SK-N-SH (cell line): ENCODE results near the gene RIOK1. TPM values are rescaled to one million over a fixed set of nuclear protein-coding genes. Genes with fewer than 3 reads are reported as not detected.

Source experiments
- CTCF ChIA-PET: fragments of 300-600, 350-600 bp; formaldehyde crosslinking; extraction: SDS; loops from one replicate; lab custom pipeline; 2021; lab: Yijun Ruan, JAX
- POLR2A ChIA-PET: fragments of 350-600 bp; sonication (Branson Sonifier 250); formaldehyde crosslinking; extraction: SDS; loops from one replicate; lab custom pipeline; 2020; ENCODE audit warnings: antibody characterized with exemption, inconsistent platforms; lab: Yijun Ruan, JAX
- DNase-seq: peaks from one replicate; pipeline ENCODE4 v3.0.0; 2012
- H2AFZ ChIP-seq: fragments of 200-600 bp; sonication (generic); 2 replicates; pipeline ENCODE4 v1.8.1; 2016; ENCODE audit warnings: antibody characterized with exemption, mild to moderate bottlenecking, low read depth
- H3F3A ChIP-seq: fragments of 200-600 bp; sonication (generic); replicated peaks from 2 replicates; pipeline ENCODE3; 2016; ENCODE audit warnings: antibody characterized with exemption, mild to moderate bottlenecking; ENCODE audit not compliant: insufficient read depth
- H3K27ac ChIP-seq, 2 experiments: fragments of 200-500 bp in 1 of 2; fragments of 200-600 bp in 1 of 2; sonication (Bioruptor generic) in 1 of 2; sonication (generic), shearing (Covaris generic) in 1 of 2; 2 replicates each; pipeline versions ENCODE4 v1.5.1 to v1.6.1; 2014 to 2016; ENCODE audit warnings: low read depth in 2 of 2, inconsistent platforms in 1 of 2, low read length in 1 of 2, mild to moderate bottlenecking in 1 of 2, mixed read lengths in 1 of 2
- H3K27me3 ChIP-seq: fragments of 200-600 bp; sonication (generic), shearing (Covaris generic); 2 replicates; pipeline ENCODE4 v1.6.1; 2016; ENCODE audit warnings: mixed run types; ENCODE audit not compliant: insufficient read depth
- H3K36me3 ChIP-seq, 2 experiments: fragments of 200-500 bp in 1 of 2; fragments of 200-600 bp in 1 of 2; sonication (Bioruptor generic) in 1 of 2; sonication (generic) in 1 of 2; replicated peaks in 1 of 2; 2 replicates each; pipeline versions ENCODE3 to v1.5.1; 2014 to 2016; ENCODE audit warnings: low read length in 1 of 2, mild to moderate bottlenecking in 1 of 2; ENCODE audit not compliant: insufficient read depth in 2 of 2, control insufficient read depth in 1 of 2
- H3K4me1 ChIP-seq, 2 experiments: fragments of 200-500 bp in 1 of 2; fragments of 200-600 bp in 1 of 2; sonication (Bioruptor generic) in 1 of 2; sonication (generic), shearing (Covaris generic) in 1 of 2; 2 replicates each; pipeline versions ENCODE4 v1.5.1 to v1.6.1; 2014 to 2016; ENCODE audit warnings: low read depth in 1 of 2, low read length in 1 of 2, mixed run types in 1 of 2; ENCODE audit not compliant: insufficient read depth in 2 of 2, control insufficient read depth in 1 of 2
- H3K4me2 ChIP-seq: fragments of 200-600 bp; sonication (generic), shearing (Covaris generic); 2 replicates; pipeline ENCODE4 v1.6.1; 2017; ENCODE audit warnings: mixed run types
- H3K4me3 ChIP-seq, 2 experiments: fragments of 200-500 bp in 1 of 2; fragments of 200-600 bp in 1 of 2; sonication (Bioruptor generic) in 1 of 2; sonication (generic), shearing (Covaris generic) in 1 of 2; 2 replicates each; pipeline versions ENCODE4 v1.5.1 to v1.8.1; 2014 to 2016; ENCODE audit warnings: low read depth in 2 of 2, inconsistent platforms in 1 of 2, low read length in 1 of 2, mild to moderate bottlenecking in 1 of 2, mixed read lengths in 1 of 2, moderate library complexity in 1 of 2
- H3K79me2 ChIP-seq: fragments of 200-600 bp; sonication (generic); 2 replicates; pipeline ENCODE4 v1.8.1; 2017; ENCODE audit warnings: mild to moderate bottlenecking; ENCODE audit not compliant: insufficient read depth
- H3K9ac ChIP-seq: fragments of 200-600 bp; sonication (generic); 2 replicates; pipeline ENCODE4 v1.6.1; 2017; ENCODE audit warnings: mixed run types
- H3K9me2 ChIP-seq: fragments of 200-600 bp; sonication (generic); 2 replicates; pipeline ENCODE4 v1.6.1; 2017; ENCODE audit warnings: mixed run types
- H3K9me3 ChIP-seq: fragments of 200-600 bp; sonication (generic); 2 replicates; pipeline ENCODE4 v1.6.1; 2017; ENCODE audit warnings: mixed run types, mild to moderate bottlenecking, moderate library complexity
- H4K20me1 ChIP-seq: fragments of 200-600 bp; sonication (generic); 2 replicates; pipeline ENCODE4 v1.6.1; 2017; ENCODE audit warnings: mild to moderate bottlenecking, mixed run types; ENCODE audit not compliant: insufficient read depth
- ELF1 ChIP-seq: IDR thresholded peaks from 2 replicates; pipeline ENCODE4 v1.4.0; 2012
- EP300 ChIP-seq, 2 experiments: IDR thresholded peaks; 2 replicates each; pipeline versions ENCODE4 v1.4.0 to v1.6.1; 2012; ENCODE audit warnings: borderline replicate concordance in 1 of 2, low read depth in 1 of 2, low read length in 1 of 2
- EZH2phosphoT487 ChIP-seq: fragments of 200-600 bp; sonication (generic); IDR thresholded peaks from 2 replicates; pipeline ENCODE4 v1.6.1; 2017; ENCODE audit warnings: low read depth, mixed run types, mild to moderate bottlenecking, antibody characterized with exemption, moderate library complexity, borderline replicate concordance
- FOXJ3 ChIP-seq: sonication (generic); formaldehyde crosslinking; IDR thresholded peaks from 2 replicates; pipeline ENCODE4 v1.5.1; 2020; ENCODE audit warnings: mild to moderate bottlenecking, missing genetic modification reagents
- GATA2 ChIP-seq: sonication (generic); formaldehyde crosslinking; IDR thresholded peaks from 2 replicates; pipeline ENCODE4 v1.5.0; 2020; ENCODE audit warnings: mild to moderate bottlenecking, missing genetic modification reagents
- JUND ChIP-seq: IDR thresholded peaks from 2 replicates; pipeline ENCODE4 v1.4.0; 2012
- NRF1 ChIP-seq: IDR thresholded peaks from 2 replicates; pipeline ENCODE4 v1.6.1; 2012; ENCODE audit warnings: low read depth, mild to moderate bottlenecking, low read length
- POLR2AphosphoS5 ChIP-seq: IDR thresholded peaks from 2 replicates; pipeline ENCODE4 v1.6.1; 2012; ENCODE audit warnings: low read depth, low read length
- RXRA ChIP-seq: IDR thresholded peaks from 2 replicates; pipeline ENCODE4 v1.4.0; 2012; ENCODE audit warnings: low read depth, mild to moderate bottlenecking, borderline replicate concordance
- SIN3A ChIP-seq: IDR thresholded peaks from 2 replicates; pipeline ENCODE4 v1.6.1; 2012; ENCODE audit warnings: low read depth, mild to moderate bottlenecking, low read length, moderate library complexity, borderline replicate concordance
- TCF12 ChIP-seq: IDR thresholded peaks from 2 replicates; pipeline ENCODE4 v1.4.0; 2012
- YY1 ChIP-seq: IDR thresholded peaks from 2 replicates; pipeline ENCODE4 v1.4.0; 2012; ENCODE audit warnings: low read depth, mild to moderate bottlenecking
- ZBTB33 ChIP-seq: IDR thresholded peaks from 2 replicates; pipeline ENCODE4 v1.4.0; 2012; ENCODE audit warnings: low read depth, borderline replicate concordance
- WGBS: methylation state at CpG from one replicate; pipeline ENCODE4 v1.1.6; 2017; ENCODE audit warnings: low lambda C conversion rate; 5-methylcytosine and 5-hydroxymethylcytosine counted together
- polyA plus RNA-seq, 3 experiments: library from polyadenylated mRNA; depleted of rRNA; stranded (reverse); fragments of >200 nt; gene quantifications; 2 replicates each; pipeline ENCODE4 v1.2.3, GENCODE V29; 2012
- TF ChIP-seq, protein P1 (sequence below): fragments of 150-350 bp; IDR thresholded peaks from 2 replicates; pipeline ENCODE4 v1.6.1; 2016; ENCODE audit warnings: mild to moderate bottlenecking, low read depth, low read length
- TF ChIP-seq, protein P2 (sequence below): IDR thresholded peaks from 2 replicates; pipeline ENCODE4 v1.4.0; 2012; ENCODE audit warnings: low read depth, borderline replicate concordance
- TF ChIP-seq, protein P3 (sequence below): IDR thresholded peaks from 2 replicates; pipeline ENCODE4 v1.4.0; 2012; ENCODE audit warnings: low read depth

Gene RIOK1
- polyA plus RNA-seq, 1 of the 3 experiments (the other 2 are of a cell fraction), result 18.7 TPM

GRCh38 chr6:7401075-7401474 lies 11.5 kb downstream of the RIOK1 start:
- ChIA-PET POLR2A (interaction anchor here (0.5 kb wide), 1 partner anchor 9 kb away, joined by 5 read pairs; no protein-coding TSS in a partner anchor), CTCF (interaction anchor here (1.8 to 2.1 kb wide), 2 partner anchors 125 to 214 kb away, joined by 6 read pairs; no protein-coding TSS in a partner anchor)
- Histone ChIP-seq H3K9me3 (no peaks in the 10 kb centered on the region), H3K36me3 (peaks cover 70 to 86% of the 10 kb centered on the region in 2 experiments), H3K9me2 (no peaks in the 10 kb centered on the region), H3K9ac (no peak overlapping the region), H4K20me1 (no peaks in the 10 kb centered on the region), H2AFZ (no peak overlapping the region), H3K4me3 (no peak overlapping the region), H3K27me3 (no peaks in the 10 kb centered on the region), H3K79me2 (no peaks in the 10 kb centered on the region), H3K4me2 (no peak overlapping the region), H3K27ac (no peak overlapping the region), H3K4me1 (no peaks in the 10 kb centered on the region), H3F3A (no peaks in the 10 kb centered on the region)
- DNase-seq, result no peak
- WGBS, result 81% methylated on average over 3 of the region's 3 CpGs
- no peak for TF ChIP-seq ELF1
- no peak for TF ChIP-seq ZBTB33
- no peak for TF ChIP-seq POLR2AphosphoS5
- no peak for TF ChIP-seq YY1
- TF ChIP-seq RXRA, result no peak
- TF ChIP-seq, protein P1, sequence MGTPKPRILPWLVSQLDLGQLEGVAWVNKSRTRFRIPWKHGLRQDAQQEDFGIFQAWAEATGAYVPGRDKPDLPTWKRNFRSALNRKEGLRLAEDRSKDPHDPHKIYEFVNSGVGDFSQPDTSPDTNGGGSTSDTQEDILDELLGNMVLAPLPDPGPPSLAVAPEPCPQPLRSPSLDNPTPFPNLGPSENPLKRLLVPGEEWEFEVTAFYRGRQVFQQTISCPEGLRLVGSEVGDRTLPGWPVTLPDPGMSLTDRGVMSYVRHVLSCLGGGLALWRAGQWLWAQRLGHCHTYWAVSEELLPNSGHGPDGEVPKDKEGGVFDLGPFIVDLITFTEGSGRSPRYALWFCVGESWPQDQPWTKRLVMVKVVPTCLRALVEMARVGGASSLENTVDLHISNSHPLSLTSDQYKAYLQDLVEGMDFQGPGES, result no peak
- no peak for TF ChIP-seq TCF12
- TF ChIP-seq JUND, result no peak
- no peak for TF ChIP-seq SIN3A
- TF ChIP-seq, protein P2, sequence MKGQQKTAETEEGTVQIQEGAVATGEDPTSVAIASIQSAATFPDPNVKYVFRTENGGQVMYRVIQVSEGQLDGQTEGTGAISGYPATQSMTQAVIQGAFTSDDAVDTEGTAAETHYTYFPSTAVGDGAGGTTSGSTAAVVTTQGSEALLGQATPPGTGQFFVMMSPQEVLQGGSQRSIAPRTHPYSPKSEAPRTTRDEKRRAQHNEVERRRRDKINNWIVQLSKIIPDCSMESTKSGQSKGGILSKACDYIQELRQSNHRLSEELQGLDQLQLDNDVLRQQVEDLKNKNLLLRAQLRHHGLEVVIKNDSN, result no peak
- TF ChIP-seq NRF1, result no peak
- no peak for TF ChIP-seq FOXJ3
- no peak for TF ChIP-seq EZH2phosphoT487
- TF ChIP-seq EP300 (IDR thresholded peaks at IDR 0.05; ENCODE audit: borderline replicate concordance in 1 of 2, low read depth in 1 of 2, low read length in 1 of 2), result no peak
- TF ChIP-seq GATA2 (CRISPR knock-in tag), result no peak
- TF ChIP-seq, protein P3, sequence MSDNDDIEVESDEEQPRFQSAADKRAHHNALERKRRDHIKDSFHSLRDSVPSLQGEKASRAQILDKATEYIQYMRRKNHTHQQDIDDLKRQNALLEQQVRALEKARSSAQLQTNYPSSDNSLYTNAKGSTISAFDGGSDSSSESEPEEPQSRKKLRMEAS, result no peak
